Measurements from ENCODE around the gene HOXA3.

Gene HOXA3

GRCh38 chr7:27164367-27165088, 12.1 kb upstream of the HOXA3 start:
- H3K4me3 ChIP-seq (ENCODE audit: low read depth, low read length) = no peak overlapping the region
- DNase-seq = no peak
- peaks cover 96% of the 10 kb centered on the region for H3K27me3 ChIP-seq (replicated peaks)
- in situ Hi-C loops (cut with HindIII; ENCODE audit: low pct_ligation_motif_present, low sequenced_read_pairs) = loop anchor here (10.0 kb wide), 1 partner anchor 790 kb away; no protein-coding TSS in a partner anchor
- H3K36me3 ChIP-seq (replicated peaks) = no peaks in the 10 kb centered on the region
- no peak for TF ChIP-seq CTCF (IDR thresholded peaks at IDR 0.05; ENCODE audit: low read depth, low read length, missing control alignments)
- H3K27ac ChIP-seq = no peak overlapping the region

GRCh38 chr7:27164045-27164366, 11.6 kb upstream of the HOXA3 start:
- peaks cover 96% of the 10 kb centered on the region for H3K27me3 ChIP-seq (replicated peaks)
- H3K4me3 ChIP-seq (ENCODE audit: low read depth, low read length) = no peak overlapping the region
- H3K36me3 ChIP-seq (replicated peaks) = no peaks in the 10 kb centered on the region
- no peak for DNase-seq
- no peak for TF ChIP-seq CTCF (IDR thresholded peaks at IDR 0.05; ENCODE audit: low read depth, low read length, missing control alignments)
- in situ Hi-C loops (cut with HindIII; ENCODE audit: low pct_ligation_motif_present, low sequenced_read_pairs) = loop anchor here (10.0 kb wide), 1 partner anchor 789 kb away; no protein-coding TSS in a partner anchor
- H3K27ac ChIP-seq = no peak overlapping the region

GRCh38 chr7:27163288-27164044, 11.1 kb upstream of the HOXA3 start:
- no peak overlapping the region for H3K4me3 ChIP-seq (ENCODE audit: low read depth, low read length)
- TF ChIP-seq CTCF (IDR thresholded peaks at IDR 0.05; ENCODE audit: low read depth, low read length, missing control alignments) = no peak
- no peak overlapping the region for H3K27ac ChIP-seq
- no peaks in the 10 kb centered on the region for H3K36me3 ChIP-seq (replicated peaks)
- DNase-seq = no peak
- in situ Hi-C loops (cut with HindIII; ENCODE audit: low pct_ligation_motif_present, low sequenced_read_pairs) = loop anchor here (10.0 kb wide), 1 partner anchor 789 kb away; no protein-coding TSS in a partner anchor
- H3K27me3 ChIP-seq (replicated peaks) = peaks cover 96% of the 10 kb centered on the region

DNA sequence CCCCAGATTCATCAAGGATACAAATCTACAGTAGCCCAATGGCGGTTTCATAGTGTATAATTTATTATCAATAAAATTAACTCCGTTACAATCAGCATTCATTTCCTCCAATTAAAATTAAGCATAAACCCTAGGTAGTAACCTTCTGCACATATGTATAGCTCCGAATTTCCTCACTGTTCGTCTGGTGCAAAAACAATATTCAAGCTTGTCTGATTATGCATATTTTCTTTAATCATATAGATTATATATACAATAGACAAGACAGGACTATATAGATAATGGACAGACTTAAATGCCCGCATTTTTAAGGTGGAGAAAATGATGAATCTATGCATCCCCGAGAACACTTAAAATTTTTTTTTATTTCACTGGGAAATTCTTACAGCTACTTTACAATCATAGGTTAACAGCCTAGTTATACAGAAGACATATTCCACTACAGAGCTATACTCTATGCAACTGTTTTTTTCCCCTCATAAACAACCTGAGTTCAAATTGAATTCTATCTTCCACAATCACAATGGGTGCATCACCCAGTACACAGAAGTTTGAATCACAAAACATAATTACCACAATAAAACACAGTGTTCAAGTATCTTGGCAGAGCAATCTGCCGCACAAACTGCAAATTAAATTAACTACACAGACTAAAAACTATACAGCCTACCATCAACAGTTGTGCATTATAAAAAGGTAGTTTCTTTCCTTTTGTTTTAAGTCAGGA, 10.3 kb upstream of the HOXA3 start:
- Histone ChIP-seq H3K27me3 (replicated peaks) (peaks cover 96% of the 10 kb centered on the region), H3K27ac (no peak overlapping the region), H3K36me3 (replicated peaks) (no peaks in the 10 kb centered on the region), H3K4me3 (ENCODE audit: low read depth, low read length) (no peak overlapping the region)
- DNase-seq = no peak
- in situ Hi-C loops (cut with HindIII; ENCODE audit: low pct_ligation_motif_present, low sequenced_read_pairs) = loop anchor here (10.0 kb wide), 1 partner anchor 788 kb away; no protein-coding TSS in a partner anchor
- no peak for TF ChIP-seq CTCF (IDR thresholded peaks at IDR 0.05; ENCODE audit: low read depth, low read length, missing control alignments)

GRCh38 chr7:27161721-27162560, 9.6 kb upstream of the HOXA3 start:
- Histone ChIP-seq H3K4me3 (ENCODE audit: low read depth, low read length) (no peak overlapping the region), H3K27me3 (replicated peaks) (peaks cover 96% of the 10 kb centered on the region)
- no peak for DNase-seq

More at GRCh38 chr7:27161721-27162560, 9.6 kb upstream of the HOXA3 start:
- in situ Hi-C loops (cut with HindIII; ENCODE audit: low pct_ligation_motif_present, low sequenced_read_pairs) = loop anchor here (10.0 kb wide), 1 partner anchor 787 kb away; no protein-coding TSS in a partner anchor
- H3K36me3 ChIP-seq (replicated peaks) = no peaks in the 10 kb centered on the region
- TF ChIP-seq CTCF (IDR thresholded peaks at IDR 0.05; ENCODE audit: low read depth, low read length, missing control alignments) = no peak
- H3K27ac ChIP-seq = no peak overlapping the region
